H1 (cell line): ENCODE measurements around the gene VWF. TPM values are rescaled to one million over a fixed set of nuclear protein-coding genes. Genes with fewer than 3 reads are reported as not detected.

Experiments used
- CTCF ChIA-PET: fragments of 300-600 bp; sonication (Branson Sonifier 250); formaldehyde crosslinking; loops from one replicate; lab custom pipeline; 2021; ENCODE audit not compliant: partially characterized antibody; lab: Charles Lee
- POLR2A ChIA-PET: fragments of 300-600 bp; sonication (Branson Sonifier 250); formaldehyde crosslinking; loops from one replicate; lab custom pipeline; 2021; ENCODE audit warnings: inconsistent platforms; ENCODE audit not compliant: partially characterized antibody; lab: Charles Lee
- DNase-seq, 2 experiments: peaks; one replicate each; pipeline versions ENCODE4 v3.0.0 to v3.0.0-alpha.2; 2010 to 2022; ENCODE audit warnings: low spot score in 2 of 2, low read depth in 1 of 2, mixed read lengths in 1 of 2
- FAIRE-seq: peaks from 2 replicates; lab custom pipeline; 2011; peaks lifted over from hg19 to GRCh38; lab: Jason Lieb, UNC
- H2AFZ ChIP-seq: 2 replicates; pipeline ENCODE4 v1.8.1; 2012; ENCODE audit warnings: low read length, inconsistent platforms
- H2AK5ac ChIP-seq: 2 replicates; pipeline ENCODE4 v1.6.1; 2013; ENCODE audit warnings: low read depth, low read length
- H2BK120ac ChIP-seq: replicated peaks from 2 replicates; pipeline ENCODE3; 2013; ENCODE audit warnings: low read depth, low read length, inconsistent platforms
- H2BK12ac ChIP-seq: 2 replicates; pipeline ENCODE4 v1.6.1; 2013; ENCODE audit warnings: low read depth, low read length
- H2BK15ac ChIP-seq: 2 replicates; pipeline ENCODE4 v1.6.1; 2013; ENCODE audit warnings: low read length
- H2BK20ac ChIP-seq: 2 replicates; pipeline ENCODE4 v1.6.1; 2013; ENCODE audit warnings: low read length
- H2BK5ac ChIP-seq: 2 replicates; pipeline ENCODE4 v1.6.1; 2013; ENCODE audit warnings: low read depth, low read length
- H3K14ac ChIP-seq: 2 replicates; pipeline ENCODE4 v1.6.1; 2013; ENCODE audit warnings: inconsistent platforms; ENCODE audit not compliant: insufficient read length
- H3K18ac ChIP-seq: 2 replicates; pipeline ENCODE4 v1.6.1; 2013; ENCODE audit warnings: low read length; ENCODE audit errors: extremely low read depth
- H3K23ac ChIP-seq: 2 replicates; pipeline ENCODE4 v1.6.1; 2013; ENCODE audit warnings: inconsistent platforms; ENCODE audit not compliant: insufficient read length
- H3K23me2 ChIP-seq: 2 replicates; pipeline ENCODE4 v1.6.1; 2013; ENCODE audit warnings: low read depth, low read length
- H3K27ac ChIP-seq: 2 replicates; pipeline ENCODE4 v1.6.1; 2011; ENCODE audit warnings: low read depth, low read length, inconsistent platforms
- H3K27me3 ChIP-seq, 4 experiments: replicated peaks in 1 of 4; 1 replicate in 1 of 4; 2 replicates in 3 of 4; pipeline versions ENCODE4 v1.6.1 to v1.8.1; 2011 to 2013; ENCODE audit warnings: low read length in 3 of 4, mild to moderate bottlenecking in 3 of 4, inconsistent platforms in 2 of 4, mixed read lengths in 2 of 4, moderate library complexity in 1 of 4; ENCODE audit not compliant: control insufficient read depth in 3 of 4, insufficient read depth in 3 of 4; ENCODE audit errors: extremely low read depth in 1 of 4
- H3K36me3 ChIP-seq, 4 experiments: 2 replicates each; pipeline versions ENCODE4 v1.6.1 to v1.8.1; 2011 to 2013; ENCODE audit warnings: mild to moderate bottlenecking in 4 of 4, low read length in 3 of 4, moderate library complexity in 2 of 4, control low read depth in 1 of 4, inconsistent platforms in 1 of 4; ENCODE audit not compliant: insufficient read depth in 4 of 4, control insufficient read depth in 2 of 4
- H3K4ac ChIP-seq: replicated peaks from 2 replicates; pipeline ENCODE3; 2013; ENCODE audit warnings: low read length, low read depth, mixed read lengths, inconsistent platforms; ENCODE audit not compliant: insufficient read length
- H3K4me1 ChIP-seq, 4 experiments: replicated peaks in 1 of 4; 1 replicate in 1 of 4; 2 replicates in 3 of 4; pipeline versions ENCODE4 v1.6.1 to v1.8.1; 2011 to 2013; ENCODE audit warnings: low read length in 3 of 4, inconsistent platforms in 2 of 4, mixed read lengths in 1 of 4; ENCODE audit not compliant: insufficient read depth in 4 of 4, control insufficient read depth in 3 of 4
- H3K4me2 ChIP-seq, 2 experiments: 2 replicates each; pipeline versions ENCODE4 v1.6.1 to v1.8.1; 2011 to 2013; ENCODE audit warnings: low read depth in 2 of 2, low read length in 2 of 2, control low read depth in 1 of 2, inconsistent platforms in 1 of 2, mild to moderate bottlenecking in 1 of 2; ENCODE audit not compliant: insufficient read depth in 1 of 2
- H3K4me3 ChIP-seq, 4 experiments: fragments of 200-600, 300-600 bp in 1 of 4; sonication (generic), shearing (Covaris generic), sonication (Bioruptor Twin) in 1 of 4; 2 replicates each; pipeline versions ENCODE4 v1.5.1 to v1.8.1; 2011 to 2016; ENCODE audit warnings: low read length in 4 of 4, low read depth in 3 of 4, control low read depth in 2 of 4, inconsistent platforms in 2 of 4, mild to moderate bottlenecking in 2 of 4, mixed read lengths in 1 of 4, moderate library complexity in 1 of 4; ENCODE audit not compliant: insufficient read depth in 2 of 4; ENCODE audit errors: extremely low read depth in 1 of 4
- H3K56ac ChIP-seq: replicated peaks from 2 replicates; pipeline ENCODE3; 2013; ENCODE audit warnings: low read depth, mild to moderate bottlenecking, mixed read lengths, low read length, inconsistent platforms; ENCODE audit not compliant: insufficient read length
- H3K79me1 ChIP-seq: 2 replicates; pipeline ENCODE4 v1.6.1; 2013; ENCODE audit warnings: low read depth, low read length, control low read depth
- H3K79me2 ChIP-seq, 2 experiments: 2 replicates each; pipeline versions ENCODE4 v1.6.1 to v1.8.1; 2012 to 2013; ENCODE audit warnings: low read length in 2 of 2, mild to moderate bottlenecking in 2 of 2, inconsistent platforms in 1 of 2; ENCODE audit not compliant: insufficient read depth in 2 of 2, control insufficient read depth in 1 of 2
- H3K9ac ChIP-seq, 4 experiments: replicated peaks in 1 of 4; 1 replicate in 1 of 4; 2 replicates in 3 of 4; pipeline versions ENCODE4 v1.6.1 to v1.8.1; 2011 to 2013; ENCODE audit warnings: low read depth in 3 of 4, low read length in 3 of 4, control low read depth in 2 of 4, mild to moderate bottlenecking in 2 of 4, moderate library complexity in 2 of 4, inconsistent platforms in 1 of 4; ENCODE audit errors: extremely low read depth in 1 of 4
- H3K9me3 ChIP-seq, 2 experiments: 2 replicates each; pipeline versions ENCODE4 v1.6.1 to v1.8.1; 2012 to 2013; ENCODE audit warnings: mild to moderate bottlenecking in 2 of 2, moderate library complexity in 2 of 2, control low read depth in 1 of 2, inconsistent platforms in 1 of 2, low read depth in 1 of 2, low read length in 1 of 2, mixed read lengths in 1 of 2; ENCODE audit not compliant: insufficient read depth in 2 of 2
- H4K20me1 ChIP-seq, 2 experiments: replicated peaks in 1 of 2; 2 replicates each; pipeline versions ENCODE3 to v1.8.1; 2011 to 2013; ENCODE audit warnings: inconsistent platforms in 2 of 2, low read length in 2 of 2, mild to moderate bottlenecking in 1 of 2; ENCODE audit not compliant: insufficient read depth in 2 of 2, control insufficient read depth in 1 of 2
- H4K5ac ChIP-seq: 2 replicates; pipeline ENCODE4 v1.6.1; 2013; ENCODE audit warnings: low read length, low read depth, mixed read lengths, inconsistent platforms; ENCODE audit not compliant: insufficient read length
- H4K8ac ChIP-seq: 2 replicates; pipeline ENCODE4 v1.8.0; 2013; ENCODE audit warnings: mild to moderate bottlenecking, moderate library complexity, low read length, inconsistent platforms; ENCODE audit not compliant: insufficient read depth; ENCODE audit errors: extremely low read depth
- H4K91ac ChIP-seq: replicated peaks from 2 replicates; pipeline ENCODE3; 2013; ENCODE audit warnings: low read length, mixed read lengths, inconsistent platforms; ENCODE audit not compliant: insufficient read length
- RNF2 ChIP-seq: fragments of 200-900, 300-1000 bp; sonication (generic); IDR thresholded peaks from 2 replicates; pipeline ENCODE4 v1.7.1; 2016; ENCODE audit warnings: borderline replicate concordance, low read depth, mild to moderate bottlenecking, antibody characterized with exemption, low read length; ENCODE audit not compliant: poor library complexity, severe bottlenecking; ENCODE audit errors: missing control alignments
- SIX5 ChIP-seq: IDR thresholded peaks from 2 replicates; pipeline ENCODE4 v1.6.1; 2011; ENCODE audit warnings: mild to moderate bottlenecking, low read depth, low read length
- WGBS, 2 experiments: shearing (Covaris generic) in 1 of 2; methylation state at CpG; one replicate each; pipeline versions ENCODE4 v1.1.6 to v1.1.7; 2013 to 2015; ENCODE audit warnings: low lambda C conversion rate in 2 of 2, mixed read lengths in 2 of 2, inconsistent platforms in 1 of 2, low coverage in 1 of 2, missing lambda C conversion rate in 1 of 2; ENCODE audit not compliant: insufficient replicate concordance in 2 of 2, insufficient coverage in 1 of 2, insufficient read length in 1 of 2; ENCODE audit errors: extremely low coverage in 1 of 2, missing lambda C conversion rate in 1 of 2; 5-methylcytosine and 5-hydroxymethylcytosine counted together
- polyA plus RNA-seq, 7 experiments: library from polyadenylated mRNA; depleted of rRNA in 3 of 7; stranded (reverse) in 5 of 7; unstranded in 2 of 7; fragments of >200 nt in 5 of 7; fragments of 200-250 nt in 2 of 7; gene quantifications; 1 replicate in 5 of 7; 2 replicates in 1 of 7; 4 replicates in 1 of 7; pipeline versions ENCODE4 v1.2.1 to v1.2.3, GENCODE V29; 2011 to 2013; ENCODE audit warnings: missing spikeins in 2 of 7, mixed read lengths in 2 of 7
- total RNA-seq: library from RNA; stranded (reverse); fragmentation: NEBNext Ultra II Directional; extraction: Animal tissue kit (Norgen Biotek cat#: 25700); gene quantifications from 2 replicates; pipeline ENCODE4 v1.2.1, GENCODE V29; 2021

Gene VWF
- total and polyA plus RNA-seq, 2 of the 8 experiments (the other 6 are each of a cell fraction or from before 2014, with no cell fraction given) = 0.39 to 0.60 TPM

DNA sequence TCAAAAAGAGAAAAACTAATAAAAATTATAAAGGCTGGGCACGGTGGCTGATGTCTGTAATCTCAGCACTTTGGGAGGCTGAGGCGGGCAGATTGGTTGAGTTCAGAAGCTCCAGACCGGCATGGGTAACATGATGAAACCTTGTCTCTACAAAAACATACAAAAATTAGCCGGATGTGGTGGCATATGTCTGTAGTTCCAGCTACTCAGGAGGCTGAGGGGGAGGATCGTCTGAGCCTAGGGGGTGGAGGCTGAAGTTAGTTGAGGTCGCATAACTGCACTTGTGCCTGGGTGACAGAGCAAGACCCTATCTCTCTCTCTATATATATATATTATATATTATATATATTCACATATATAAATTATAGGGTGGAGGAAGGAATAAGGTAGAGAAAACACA lies 146.9 kb downstream of the VWF start:
- Histone ChIP-seq H4K91ac (no peak overlapping the region), H3K9ac (no peak overlapping the region), H2BK120ac (no peak overlapping the region), H2BK5ac (no peak overlapping the region), H4K8ac (no peak overlapping the region), H2BK12ac (no peak overlapping the region), H2BK20ac (no peak overlapping the region), H3K56ac (no peak overlapping the region), H3K4ac (no peak overlapping the region), H2AFZ (no peak overlapping the region), H3K4me2 (no peak overlapping the region), H3K9me3 (no peaks in the 10 kb centered on the region), H4K20me1 (no peaks in the 10 kb centered on the region), H3K36me3 (no peaks in the 10 kb centered on the region), H3K23ac (no peak overlapping the region), H2AK5ac (no peak overlapping the region), H3K14ac (no peak overlapping the region), H3K23me2 (no peaks in the 10 kb centered on the region), H3K18ac (no peak overlapping the region), H3K4me1 (no peaks in the 10 kb centered on the region), H4K5ac (no peak overlapping the region), H3K4me3 (no peak overlapping the region), H3K79me1 (no peaks in the 10 kb centered on the region), H3K27me3 (peaks cover 0 to 2% (median 0%) of the 10 kb centered on the region in 4 experiments; a peak in 1 of 7 replicates), H3K79me2 (no peaks in the 10 kb centered on the region), H3K27ac (no peak overlapping the region), H2BK15ac (no peak overlapping the region)
- ChIA-PET POLR2A (interaction anchor here (1.0 kb wide), 1 partner anchor 8 kb away, joined by 3 read pairs; no protein-coding TSS in a partner anchor), CTCF (interaction anchor here (1.3 to 4.2 kb wide), 3 partner anchors 11 to 49 kb away, joined by 3 to 28 read pairs (median 10); no protein-coding TSS in a partner anchor)
- no peak for TF ChIP-seq RNF2
- no peak for TF ChIP-seq SIX5
- WGBS, 2 experiments = 90% methylated on average over 6 of the region's 6 CpGs; no CpG with 5 or more reads in 1 of the 2 experiments
- FAIRE-seq = no peak
- DNase-seq = no peak
